Kidney epithelial cell (primary cell): ENCODE results near the gene TWIST2. TPM values are rescaled to one million over a fixed set of nuclear protein-coding genes. Genes with fewer than 3 reads are reported as not detected.

Source experiments
- DNase-seq: peaks from one replicate; pipeline ENCODE4 v3.0.0-alpha.2; 2010; ENCODE audit warnings: low read depth
- H3K27me3 ChIP-seq: 2 replicates; pipeline ENCODE4 v1.6.0; 2011; ENCODE audit warnings: low read length; ENCODE audit not compliant: control insufficient read depth, insufficient read depth
- H3K36me3 ChIP-seq: 2 replicates; pipeline ENCODE4 v1.5.1; 2011; ENCODE audit warnings: low read length; ENCODE audit not compliant: control insufficient read depth, insufficient read depth
- H3K4me3 ChIP-seq: 2 replicates; pipeline ENCODE4 v1.5.1; 2011; ENCODE audit warnings: low read depth, mild to moderate bottlenecking, control low read depth, low read length
- CTCF ChIP-seq: IDR thresholded peaks from 2 replicates; pipeline ENCODE4 v1.5.1; 2011; ENCODE audit warnings: mild to moderate bottlenecking, moderate library complexity, low read length, control low read depth, inconsistent platforms; ENCODE audit not compliant: insufficient read depth, poor library complexity, severe bottlenecking
- total RNA-seq: library from RNA; depleted of rRNA; stranded (reverse); fragments of >200 nt; gene quantifications from 2 replicates; pipeline ENCODE4 v1.2.3, GENCODE V29; 2015

The TWIST2 gene
- total RNA-seq, 1 donor from 2014 or later, result 1.8 TPM

- DNase-seq, result no peak
- H3K4me3 ChIP-seq, result no peak overlapping the region
- no peak for TF ChIP-seq CTCF
Measured at GRCh38 chr2:238920053-238920452, 72.2 kb downstream of the TWIST2 start.

GRCh38 chr2:238920601-238921001 lies 72.7 kb downstream of the TWIST2 start:
- no peaks in the 10 kb centered on the region for H3K36me3 ChIP-seq
- no peak for TF ChIP-seq CTCF
- H3K4me3 ChIP-seq, result no peak overlapping the region
- no peaks in the 10 kb centered on the region for H3K27me3 ChIP-seq
- no peak for DNase-seq

More at GRCh38 chr2:238920053-238920452, 72.2 kb downstream of the TWIST2 start:
- Histone ChIP-seq H3K36me3 (no peaks in the 10 kb centered on the region), H3K27me3 (no peaks in the 10 kb centered on the region)

- Histone ChIP-seq H3K4me3 (no peak overlapping the region), H3K27me3 (no peaks in the 10 kb centered on the region), H3K36me3 (no peaks in the 10 kb centered on the region)
- TF ChIP-seq CTCF, result no peak
- no peak for DNase-seq
Measured at GRCh38 chr2:238921259-238921658, 73.4 kb downstream of the TWIST2 start.

GRCh38 chr2:238921681-238922319 lies 73.9 kb downstream of the TWIST2 start:
- no peak for TF ChIP-seq CTCF
- no peak overlapping the region for H3K4me3 ChIP-seq
- H3K36me3 ChIP-seq, result no peaks in the 10 kb centered on the region
- DNase-seq, result no peak
- H3K27me3 ChIP-seq, result no peaks in the 10 kb centered on the region

- DNase-seq, result no peak
- H3K4me3 ChIP-seq, result no peak overlapping the region
- no peaks in the 10 kb centered on the region for H3K36me3 ChIP-seq
- no peaks in the 10 kb centered on the region for H3K27me3 ChIP-seq
- no peak for TF ChIP-seq CTCF
Measured at GRCh38 chr2:238922435-238922834, 74.5 kb downstream of the TWIST2 start.

GRCh38 chr2:238924032-238924431 lies 76.1 kb downstream of the TWIST2 start:
- no peak overlapping the region for H3K4me3 ChIP-seq
- no peak for TF ChIP-seq CTCF
- H3K27me3 ChIP-seq, result no peaks in the 10 kb centered on the region
- H3K36me3 ChIP-seq, result no peaks in the 10 kb centered on the region
- no peak for DNase-seq
